Measurements from ENCODE around the gene GOLT1A. TPM values are rescaled to one million over a fixed set of nuclear protein-coding genes. Genes with fewer than 3 reads are reported as not detected.

Gene GOLT1A
- total RNA-seq, 1 experiment from 2014 or later = 0.49 TPM

GRCh38 chr1:204221271-204221670, 7.5 kb upstream of the GOLT1A start:
- in situ Hi-C loops (cut with HindIII; ENCODE audit: low pct_unique_long_range_greater_than_20kb, low sequenced_read_pairs) = no loop called here
- Histone ChIP-seq H3K9me3 (ENCODE audit: control insufficient read depth, insufficient read depth, low read depth, low read length) (no peaks in the 10 kb centered on the region), H3K36me3 (ENCODE audit: control insufficient read depth, insufficient read depth, low read length) (no peaks in the 10 kb centered on the region), H3K27ac (ENCODE audit: low read length) (no peak overlapping the region), H3K27me3 (ENCODE audit: control insufficient read depth, insufficient read depth, low read length) (no peaks in the 10 kb centered on the region), H3K4me3 (ENCODE audit: low read depth in 2 of 2, low read length in 2 of 2) (no peak overlapping the region), H3K4me1 (ENCODE audit: control insufficient read depth, insufficient read depth, low read length) (no peaks in the 10 kb centered on the region)
- ATAC-seq (no peak), DNase-seq (ENCODE audit: low read depth, low spot score) (no peak)
- TF ChIP-seq, protein P1, sequence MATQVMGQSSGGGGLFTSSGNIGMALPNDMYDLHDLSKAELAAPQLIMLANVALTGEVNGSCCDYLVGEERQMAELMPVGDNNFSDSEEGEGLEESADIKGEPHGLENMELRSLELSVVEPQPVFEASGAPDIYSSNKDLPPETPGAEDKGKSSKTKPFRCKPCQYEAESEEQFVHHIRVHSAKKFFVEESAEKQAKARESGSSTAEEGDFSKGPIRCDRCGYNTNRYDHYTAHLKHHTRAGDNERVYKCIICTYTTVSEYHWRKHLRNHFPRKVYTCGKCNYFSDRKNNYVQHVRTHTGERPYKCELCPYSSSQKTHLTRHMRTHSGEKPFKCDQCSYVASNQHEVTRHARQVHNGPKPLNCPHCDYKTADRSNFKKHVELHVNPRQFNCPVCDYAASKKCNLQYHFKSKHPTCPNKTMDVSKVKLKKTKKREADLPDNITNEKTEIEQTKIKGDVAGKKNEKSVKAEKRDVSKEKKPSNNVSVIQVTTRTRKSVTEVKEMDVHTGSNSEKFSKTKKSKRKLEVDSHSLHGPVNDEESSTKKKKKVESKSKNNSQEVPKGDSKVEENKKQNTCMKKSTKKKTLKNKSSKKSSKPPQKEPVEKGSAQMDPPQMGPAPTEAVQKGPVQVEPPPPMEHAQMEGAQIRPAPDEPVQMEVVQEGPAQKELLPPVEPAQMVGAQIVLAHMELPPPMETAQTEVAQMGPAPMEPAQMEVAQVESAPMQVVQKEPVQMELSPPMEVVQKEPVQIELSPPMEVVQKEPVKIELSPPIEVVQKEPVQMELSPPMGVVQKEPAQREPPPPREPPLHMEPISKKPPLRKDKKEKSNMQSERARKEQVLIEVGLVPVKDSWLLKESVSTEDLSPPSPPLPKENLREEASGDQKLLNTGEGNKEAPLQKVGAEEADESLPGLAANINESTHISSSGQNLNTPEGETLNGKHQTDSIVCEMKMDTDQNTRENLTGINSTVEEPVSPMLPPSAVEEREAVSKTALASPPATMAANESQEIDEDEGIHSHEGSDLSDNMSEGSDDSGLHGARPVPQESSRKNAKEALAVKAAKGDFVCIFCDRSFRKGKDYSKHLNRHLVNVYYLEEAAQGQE (IDR thresholded peaks at IDR 0.05; ENCODE audit: insufficient read depth in 1 of 2, low read depth in 2 of 2, low read length in 1 of 2) = no peak
- no peak for TF ChIP-seq SIN3A (IDR thresholded peaks at IDR 0.05; ENCODE audit: borderline replicate concordance, insufficient read depth, low read depth, low read length)
- no peak for TF ChIP-seq TCF7L2 (IDR thresholded peaks at IDR 0.05; ENCODE audit: low read depth, low read length)
- no peak for TF ChIP-seq CTCF (IDR thresholded peaks at IDR 0.05)
- no peak for TF ChIP-seq POLR2AphosphoS5 (IDR thresholded peaks at IDR 0.05; ENCODE audit: low read depth, low read length)
- BruUV-seq (replicated peaks) = no TSS peak
- CTCF ChIA-PET = no interaction called here
- POLR2A ChIA-PET = no interaction called here
- intact Hi-C loops (cut with micrococcal nuclease; ENCODE audit: unreplicated experiment) = no loop called here

- H3K4me3 ChIP-seq (ENCODE audit: low read depth in 2 of 2, low read length in 2 of 2) = no peak overlapping the region
- no TSS peak for BruUV-seq (replicated peaks)
- no peaks in the 10 kb centered on the region for H3K9me3 ChIP-seq (ENCODE audit: control insufficient read depth, insufficient read depth, low read depth, low read length)
- H3K27me3 ChIP-seq (ENCODE audit: control insufficient read depth, insufficient read depth, low read length) = no peaks in the 10 kb centered on the region
- no peak overlapping the region for H3K27ac ChIP-seq (ENCODE audit: low read length)
- in situ Hi-C loops (cut with HindIII; ENCODE audit: low pct_unique_long_range_greater_than_20kb, low sequenced_read_pairs) = no loop called here
- no peaks in the 10 kb centered on the region for H3K36me3 ChIP-seq (ENCODE audit: control insufficient read depth, insufficient read depth, low read length)
- ATAC-seq (no peak), DNase-seq (ENCODE audit: low read depth, low spot score) (no peak)
- no peaks in the 10 kb centered on the region for H3K4me1 ChIP-seq (ENCODE audit: control insufficient read depth, insufficient read depth, low read length)
- POLR2A ChIA-PET = no interaction called here
- no peak for TF ChIP-seq SIN3A (IDR thresholded peaks at IDR 0.05; ENCODE audit: borderline replicate concordance, insufficient read depth, low read depth, low read length)
- TF ChIP-seq POLR2AphosphoS5 (IDR thresholded peaks at IDR 0.05; ENCODE audit: low read depth, low read length) = no peak
- TF ChIP-seq, protein P1 (IDR thresholded peaks at IDR 0.05; ENCODE audit: insufficient read depth in 1 of 2, low read depth in 2 of 2, low read length in 1 of 2) = no peak
- TF ChIP-seq TCF7L2 (IDR thresholded peaks at IDR 0.05; ENCODE audit: low read depth, low read length) = no peak
- no peak for TF ChIP-seq CTCF (IDR thresholded peaks at IDR 0.05)
- intact Hi-C loops (cut with micrococcal nuclease; ENCODE audit: unreplicated experiment) = no loop called here
- CTCF ChIA-PET = no interaction called here
Measured at GRCh38 chr1:204219971-204220616, 6.3 kb upstream of the GOLT1A start.
